ENCODE measurements around the gene PTTG1IP. TPM values are rescaled to one million over a fixed set of nuclear protein-coding genes. Genes with fewer than 3 reads are reported as not detected.

PTTG1IP gene
- total RNA-seq, 2 donors from 2014 or later: 301 to 351 TPM

DNA sequence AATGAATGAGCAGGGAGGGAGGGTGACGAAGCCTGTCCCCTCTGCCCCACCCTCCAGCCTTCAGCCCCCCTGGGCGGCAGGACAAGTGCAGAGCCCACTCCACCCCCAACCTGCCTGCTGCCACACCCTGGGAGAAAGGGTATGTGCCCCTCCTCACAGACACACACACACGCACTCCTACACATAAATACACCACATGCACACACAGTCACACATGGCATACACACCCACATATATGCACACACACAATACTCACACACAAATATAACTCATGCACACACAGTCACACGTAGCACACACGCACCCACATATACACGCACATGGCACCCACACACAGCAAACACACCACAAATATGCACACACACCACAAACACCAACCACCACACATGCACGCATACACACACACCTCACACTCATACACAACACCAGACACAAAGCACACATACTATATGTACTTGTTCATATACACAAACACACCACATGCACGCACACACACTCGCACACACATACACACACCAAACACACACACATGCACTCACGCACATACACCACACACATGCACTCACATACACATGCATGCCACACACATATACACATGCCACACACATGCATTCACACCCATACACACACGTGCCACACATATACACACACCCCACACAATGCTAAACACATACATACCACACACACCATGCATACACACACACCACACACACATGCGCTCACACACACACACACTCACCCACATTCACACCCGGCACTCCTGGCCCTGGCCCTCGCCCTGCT lies 30.8 kb upstream of the PTTG1IP start:
- no peak for TF ChIP-seq CTCF (IDR thresholded peaks at IDR 0.05)
- Histone ChIP-seq H3K36me3 (peaks cover 3% of the 10 kb centered on the region), H3K9me3 (no peaks in the 10 kb centered on the region), H3K4me1 (ENCODE audit: control insufficient read depth in 1 of 2, low read depth in 2 of 2) (peaks cover 5 to 14% of the 10 kb centered on the region in 2 donors), H3K27me3 (replicated peaks; ENCODE audit: insufficient read depth) (no peaks in the 10 kb centered on the region), H3K4me3 (no peak overlapping the region), H3K27ac (no peak overlapping the region)
- no peak for ATAC-seq (ENCODE audit: insufficient number of reproducible peaks, low FRiP score, low read depth)
- DNase-seq (ENCODE audit: low spot score): no peak

- TF ChIP-seq CTCF (IDR thresholded peaks at IDR 0.05): no peak
- H3K4me3 ChIP-seq: no peak overlapping the region
- H3K9me3 ChIP-seq: no peaks in the 10 kb centered on the region
- H3K36me3 ChIP-seq: peaks cover 3% of the 10 kb centered on the region
- H3K4me1 ChIP-seq (ENCODE audit: control insufficient read depth in 1 of 2, low read depth in 2 of 2): peaks cover 4 to 8% of the 10 kb centered on the region in 2 donors
- no peaks in the 10 kb centered on the region for H3K27me3 ChIP-seq (replicated peaks; ENCODE audit: insufficient read depth)
- H3K27ac ChIP-seq: no peak overlapping the region
- DNase-seq (ENCODE audit: low spot score) (no peak), ATAC-seq (ENCODE audit: insufficient number of reproducible peaks, low FRiP score, low read depth) (no peak)
Measured at GRCh38 chr21:44903689-44904088, 30.2 kb upstream of the PTTG1IP start.

GRCh38 chr21:44903050-44903685 lies 29.7 kb upstream of the PTTG1IP start:
- H3K36me3 ChIP-seq: peaks cover 3% of the 10 kb centered on the region
- H3K4me3 ChIP-seq: no peak overlapping the region
- DNase-seq (ENCODE audit: low spot score) (no peak), ATAC-seq (ENCODE audit: insufficient number of reproducible peaks, low FRiP score, low read depth) (no peak)
- TF ChIP-seq CTCF (IDR thresholded peaks at IDR 0.05): no peak
- H3K9me3 ChIP-seq: no peaks in the 10 kb centered on the region
- H3K4me1 ChIP-seq (ENCODE audit: control insufficient read depth in 1 of 2, low read depth in 2 of 2): peaks cover 0 to 4% of the 10 kb centered on the region in 2 donors
- H3K27me3 ChIP-seq (replicated peaks; ENCODE audit: insufficient read depth): no peaks in the 10 kb centered on the region
- H3K27ac ChIP-seq: no peak overlapping the region

DNA sequence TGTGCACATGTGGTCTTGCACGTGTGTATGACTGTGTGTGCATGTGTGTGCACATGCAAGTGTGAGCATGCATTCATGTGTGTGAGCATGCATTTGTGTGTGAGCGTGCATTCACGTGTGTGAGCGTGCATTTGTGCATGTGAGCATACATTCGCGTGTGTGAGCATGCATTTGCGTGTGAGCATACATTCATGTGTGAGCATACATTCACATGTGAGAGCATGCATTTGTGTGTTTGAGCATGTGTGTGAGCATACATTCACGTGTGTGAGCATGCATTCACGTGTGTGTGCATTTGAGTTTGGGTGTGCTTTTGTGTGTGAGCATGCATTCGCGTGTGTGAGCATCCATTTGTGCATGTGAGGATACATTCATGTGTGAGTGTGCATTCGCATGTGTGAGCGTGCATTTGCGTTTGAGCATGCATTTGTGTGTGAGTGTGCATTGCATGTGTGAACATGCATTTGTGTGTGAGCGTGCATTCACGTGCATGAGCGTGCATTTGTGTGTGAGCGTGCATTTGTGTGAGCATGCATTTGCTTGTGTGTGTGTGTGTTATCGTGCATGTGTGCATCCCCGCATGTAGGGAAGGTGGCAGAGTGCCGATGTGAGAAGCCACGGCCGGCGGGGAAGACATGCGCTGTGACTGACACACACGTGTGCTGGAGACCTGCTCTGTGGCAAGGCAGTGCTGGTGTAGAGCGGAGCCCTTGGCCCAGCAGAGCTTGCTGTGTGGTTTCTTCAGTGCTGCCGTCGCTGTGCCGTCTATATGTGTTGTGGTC lies 29.0 kb upstream of the PTTG1IP start:
- H3K36me3 ChIP-seq: peaks cover 3% of the 10 kb centered on the region
- TF ChIP-seq CTCF (IDR thresholded peaks at IDR 0.05): no peak
- no peak for ATAC-seq (ENCODE audit: insufficient number of reproducible peaks, low FRiP score, low read depth)

More for the DNA sequence above, 29.0 kb upstream of the PTTG1IP start:
- no peaks in the 10 kb centered on the region for H3K4me1 ChIP-seq (ENCODE audit: control insufficient read depth in 1 of 2, low read depth in 2 of 2)
- H3K9me3 ChIP-seq: no peaks in the 10 kb centered on the region
- no peak overlapping the region for H3K4me3 ChIP-seq
- no peak for DNase-seq (ENCODE audit: low spot score)
- no peaks in the 10 kb centered on the region for H3K27me3 ChIP-seq (replicated peaks; ENCODE audit: insufficient read depth)
- no peak overlapping the region for H3K27ac ChIP-seq
